Measurements from ENCODE around the gene PVALB.

The PVALB gene

DNA sequence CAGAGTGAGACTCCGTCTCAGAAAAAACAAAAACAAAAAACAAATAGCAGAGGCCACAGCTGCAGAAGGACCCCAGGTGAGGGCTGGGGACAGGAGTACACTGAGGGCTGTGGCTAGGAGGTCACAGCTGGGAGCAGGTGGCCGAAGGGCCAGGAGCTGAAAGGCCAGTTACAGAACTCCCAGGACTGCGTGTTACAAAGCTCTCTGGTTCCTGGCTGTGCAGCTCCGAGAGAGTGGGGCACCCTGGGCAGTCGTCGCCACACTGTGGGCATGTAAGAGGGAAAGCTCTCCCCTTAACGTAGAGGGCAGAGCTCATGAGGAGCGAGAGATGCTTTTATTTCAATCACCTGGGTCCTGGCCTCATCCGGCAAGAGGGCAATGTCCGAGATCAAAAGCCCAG lies 33.8 kb upstream of the PVALB start:
- H3K27ac ChIP-seq: no peak overlapping the region
- H3K4me3 ChIP-seq: no peak overlapping the region

DNA sequence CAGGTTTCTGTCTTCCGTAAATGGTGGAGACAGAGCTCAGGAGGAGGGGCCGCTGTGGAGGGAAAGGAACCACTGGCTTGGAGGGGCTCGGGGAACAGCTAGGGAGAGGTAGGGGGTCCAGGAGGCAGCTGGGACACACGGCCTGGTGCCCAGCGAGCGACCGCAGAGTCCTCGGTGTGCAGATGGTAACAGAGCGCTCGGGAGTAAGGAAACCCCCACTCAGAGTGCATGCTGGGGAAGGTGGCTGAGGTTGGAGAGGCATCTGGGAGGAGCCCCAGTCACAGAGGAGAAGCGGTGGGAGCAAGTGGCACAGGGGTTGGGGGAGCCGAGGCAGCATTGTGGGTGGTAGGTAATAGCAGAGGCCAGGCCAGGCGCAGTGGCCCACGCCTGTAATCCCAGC lies 33.2 kb upstream of the PVALB start:
- H3K27ac ChIP-seq: no peak overlapping the region

DNA sequence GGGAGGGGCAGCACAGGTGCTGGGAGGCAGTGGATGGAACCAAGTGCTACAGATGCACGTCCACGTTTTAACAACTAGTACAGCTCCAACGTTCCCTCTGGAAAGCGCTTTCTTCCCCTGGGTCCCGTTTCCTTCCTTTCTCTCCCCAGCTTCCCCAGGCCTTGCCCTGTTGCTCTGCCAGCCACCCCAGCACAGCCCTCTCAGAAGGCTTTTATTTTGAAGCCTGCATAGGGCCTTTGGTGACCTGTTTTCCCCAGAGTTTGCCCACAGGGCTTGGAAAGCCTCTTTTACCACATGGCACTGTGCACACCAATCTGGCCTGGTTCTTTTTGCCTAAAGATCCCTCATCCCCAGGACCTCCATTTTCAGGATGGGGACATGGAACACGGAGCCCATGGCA lies 30.1 kb upstream of the PVALB start:
- Histone ChIP-seq H3K4me3 (no peak overlapping the region), H3K27ac (no peak overlapping the region)

More for the DNA sequence above, 33.2 kb upstream of the PVALB start:
- H3K4me3 ChIP-seq: no peak overlapping the region

DNA sequence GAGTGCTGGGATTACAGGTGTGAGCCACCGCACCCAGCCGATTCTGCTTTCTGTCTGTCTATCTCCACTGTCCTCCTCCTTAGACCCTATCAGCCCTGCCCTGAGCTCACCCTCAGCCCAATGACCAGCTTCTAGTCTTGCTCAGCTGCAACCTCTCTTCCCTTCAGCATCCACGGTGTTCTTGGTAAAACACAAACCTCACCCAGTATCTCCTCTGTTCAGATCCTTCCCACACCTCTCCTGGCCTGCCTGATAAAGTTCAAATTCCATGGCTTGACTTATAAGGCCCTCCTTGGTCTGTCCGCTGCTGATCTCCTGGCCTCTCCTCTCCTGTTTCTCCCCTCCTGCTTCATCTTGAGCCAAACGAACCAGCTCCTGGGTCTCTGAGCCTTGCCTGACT lies 29.4 kb upstream of the PVALB start:
- Histone ChIP-seq H3K4me3 (no peak overlapping the region), H3K27ac (no peak overlapping the region)

DNA sequence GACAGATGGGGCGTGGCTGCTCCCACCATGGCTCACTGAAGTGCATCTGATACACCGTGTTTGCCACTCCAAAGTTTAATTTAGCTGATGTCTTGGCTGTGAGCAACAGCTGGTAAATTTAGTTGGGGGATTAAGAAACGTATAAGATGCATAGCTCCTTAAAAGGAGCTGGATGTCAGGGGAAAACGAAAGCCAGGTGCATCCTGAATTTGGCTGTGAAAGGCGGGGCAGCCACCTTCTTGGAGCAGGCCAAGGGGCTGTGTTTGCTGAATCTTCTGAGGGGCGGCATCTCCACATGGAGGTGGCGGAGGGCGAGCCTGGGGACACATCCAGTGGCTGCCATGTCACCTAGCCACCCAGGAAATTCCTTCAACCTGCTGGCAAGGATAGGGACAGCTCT lies 23.3 kb upstream of the PVALB start:
- no peak overlapping the region for H3K27ac ChIP-seq
- H3K4me3 ChIP-seq: no peak overlapping the region

DNA sequence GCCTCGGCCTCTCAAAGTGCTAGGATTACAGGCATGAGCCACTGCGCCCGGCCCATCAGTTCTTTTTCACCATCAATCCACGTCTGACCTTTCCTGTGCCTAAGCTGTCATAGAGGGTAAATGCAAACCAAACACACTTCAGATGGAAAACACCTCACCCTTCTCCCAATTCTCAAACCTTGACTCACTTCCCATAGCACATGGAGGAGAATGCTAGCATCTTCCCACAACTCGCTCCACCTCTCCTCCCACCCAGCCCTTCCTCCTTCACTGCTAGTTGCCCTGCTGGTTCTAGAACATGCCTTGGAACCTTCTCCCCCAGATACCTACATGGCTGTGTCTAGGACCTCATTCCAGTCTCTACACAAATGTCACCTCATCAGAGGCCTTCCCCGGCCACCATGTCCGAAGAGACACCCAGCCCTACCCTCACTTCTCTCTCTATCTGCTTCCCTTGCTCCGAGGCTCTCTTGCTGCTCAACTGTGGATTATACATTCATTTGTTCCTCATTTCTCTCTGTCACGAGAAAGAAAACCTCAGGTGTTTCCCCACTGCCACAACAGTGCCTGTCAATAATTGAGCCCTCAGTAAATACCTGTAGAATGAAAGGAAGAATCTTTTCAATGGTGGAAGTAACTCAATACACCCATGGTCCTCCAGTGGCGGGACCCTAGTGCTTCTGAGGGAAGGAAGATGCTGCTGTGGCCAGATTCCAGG lies 22.7 kb upstream of the PVALB start:
- no peak overlapping the region for H3K4me3 ChIP-seq
- no peak overlapping the region for H3K27ac ChIP-seq

DNA sequence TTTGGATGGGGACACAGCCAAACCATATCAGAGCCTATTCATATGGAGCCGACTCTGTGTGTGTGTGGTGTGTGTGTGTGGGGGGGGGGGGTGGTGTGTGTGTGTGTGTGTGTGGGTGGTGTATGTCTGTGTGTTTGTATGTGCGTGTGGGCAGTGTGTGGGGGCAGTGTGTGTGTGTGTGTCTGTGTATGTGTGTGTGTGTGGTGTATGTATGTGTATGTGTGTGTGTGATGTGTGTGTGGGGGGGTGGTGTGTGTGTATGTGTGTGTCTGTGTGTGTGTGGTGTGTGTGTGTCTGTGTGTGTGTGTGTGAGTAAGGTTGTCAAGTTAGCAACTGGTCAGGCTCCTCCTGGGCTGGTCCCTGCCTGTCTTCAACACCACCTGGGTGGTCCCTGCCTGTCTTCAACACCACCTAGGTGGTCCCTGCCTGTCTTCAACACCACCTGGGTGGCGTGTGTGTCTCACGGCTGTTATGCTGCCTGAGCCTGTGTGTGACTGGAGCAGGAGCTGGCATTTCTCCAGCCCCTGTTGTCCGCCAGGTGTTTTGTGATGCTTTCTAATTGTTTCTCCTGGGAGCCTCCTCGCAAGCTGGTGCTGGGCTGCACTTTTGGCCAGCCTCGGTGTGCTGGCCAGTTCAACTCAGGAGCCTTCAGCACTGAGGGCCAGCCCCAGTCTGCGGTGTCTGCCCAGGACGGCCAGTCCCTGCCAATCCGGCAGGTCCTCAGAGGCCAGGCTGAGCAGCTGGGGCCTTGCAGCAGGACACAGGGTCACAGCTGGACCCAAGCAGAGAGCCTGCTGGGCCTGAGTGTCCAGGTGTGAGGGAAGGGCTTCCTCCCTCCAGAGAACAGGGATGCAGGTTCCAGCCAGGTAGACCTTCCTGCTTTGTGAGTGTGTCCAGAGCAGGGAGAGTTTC lies 21.5 kb upstream of the PVALB start:
- no peak overlapping the region for H3K27ac ChIP-seq
- no peak overlapping the region for H3K4me3 ChIP-seq

DNA sequence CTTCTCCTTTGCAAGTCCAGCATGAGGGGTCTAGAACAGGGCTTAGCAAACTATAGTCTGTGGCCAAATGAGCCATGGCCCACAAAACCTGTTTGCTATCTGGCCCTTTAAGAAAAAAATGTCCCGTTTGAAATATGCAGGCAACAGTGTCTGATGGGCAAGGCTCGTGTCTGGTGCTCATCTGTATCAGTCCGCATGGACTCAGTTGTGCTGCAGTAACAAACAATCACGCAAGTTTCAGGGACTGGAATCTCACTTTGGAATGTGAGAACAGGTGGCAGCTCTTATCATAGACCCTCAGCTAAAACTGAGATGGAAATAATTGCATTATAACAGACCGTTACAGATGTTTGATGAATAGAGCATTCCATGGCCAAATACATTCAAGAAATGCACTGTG lies 19.1 kb upstream of the PVALB start:
- Histone ChIP-seq H3K27ac (no peak overlapping the region), H3K4me3 (no peak overlapping the region)

DNA sequence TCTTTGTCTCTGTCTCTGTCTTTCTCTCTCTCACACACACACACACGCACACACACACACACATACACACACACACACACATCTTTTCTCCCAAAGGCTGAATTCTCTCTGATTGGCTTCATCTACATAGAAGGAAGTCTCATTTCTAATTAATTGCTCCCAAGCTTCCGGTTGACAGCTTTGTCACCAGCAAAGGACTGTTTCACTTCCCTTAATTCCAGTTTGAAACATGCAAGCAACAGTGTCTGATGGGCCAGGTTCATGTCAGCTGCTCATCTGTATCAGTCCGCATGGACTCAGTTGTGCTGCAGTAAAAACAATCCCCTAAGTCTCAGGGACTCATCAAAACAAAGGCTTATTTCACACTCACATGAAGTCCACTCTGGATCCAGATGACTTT lies 16.2 kb upstream of the PVALB start:
- Histone ChIP-seq H3K27ac (no peak overlapping the region), H3K4me3 (no peak overlapping the region)

DNA sequence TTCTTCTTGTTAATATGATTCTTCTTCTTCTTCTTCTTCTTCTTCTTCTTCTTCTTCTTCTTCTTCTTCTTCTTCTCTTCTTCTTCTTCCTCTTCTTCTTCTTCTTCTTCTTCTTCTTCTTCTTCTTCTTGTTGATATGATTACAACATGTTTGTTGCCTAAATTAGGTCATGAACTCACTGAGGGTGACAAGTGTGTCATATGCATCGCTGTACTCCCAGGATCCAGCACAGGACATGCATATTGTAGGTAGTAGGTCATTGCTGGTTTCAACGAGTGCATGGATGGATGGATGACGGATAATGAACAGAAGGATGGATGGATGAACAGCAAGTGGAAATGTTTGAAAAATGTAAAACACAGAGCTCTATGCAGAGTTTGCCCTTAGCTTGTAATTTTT lies 14.9 kb upstream of the PVALB start:
- no peak overlapping the region for H3K27ac ChIP-seq
- H3K4me3 ChIP-seq: no peak overlapping the region

DNA sequence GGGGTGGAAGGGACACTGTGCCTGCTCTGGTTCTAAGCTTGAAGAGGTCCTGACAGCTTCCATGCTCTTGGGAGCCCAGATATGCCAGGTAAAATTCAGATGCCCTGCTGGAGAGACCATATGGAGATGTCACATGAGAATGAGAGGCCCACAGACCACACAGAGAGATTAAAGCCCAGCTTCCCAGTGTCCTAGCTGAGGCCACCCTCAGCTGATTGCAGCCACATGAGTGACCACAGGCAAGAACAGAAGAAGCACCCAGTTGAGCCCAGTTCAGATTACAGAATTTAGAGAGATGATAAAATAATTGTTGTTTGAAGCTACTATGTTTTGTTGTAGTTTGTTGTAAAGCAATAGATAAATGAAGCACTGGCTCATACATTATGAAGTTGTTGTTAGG lies 14.4 kb upstream of the PVALB start:
- H3K4me3 ChIP-seq: no peak overlapping the region
- no peak overlapping the region for H3K27ac ChIP-seq

DNA sequence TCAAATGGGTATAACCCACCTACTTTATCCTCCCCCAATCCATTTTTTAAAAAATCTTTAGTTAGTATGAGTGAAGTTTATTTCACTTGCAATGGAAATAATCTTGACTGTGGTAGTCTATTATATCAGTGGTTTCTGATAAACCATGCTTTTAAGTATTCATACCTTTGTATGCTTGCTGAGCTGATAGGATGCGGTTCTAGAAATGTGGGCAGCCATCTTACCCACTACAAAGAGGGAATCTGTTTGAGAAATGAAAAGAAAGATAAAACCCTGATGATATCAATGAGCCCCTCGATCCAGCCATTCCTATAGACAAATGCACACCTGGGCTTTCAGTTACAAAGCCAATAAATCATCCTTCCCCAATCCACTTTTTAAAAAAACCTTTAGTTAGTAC lies 13.8 kb upstream of the PVALB start:
- H3K4me3 ChIP-seq: no peak overlapping the region
- H3K27ac ChIP-seq: no peak overlapping the region

DNA sequence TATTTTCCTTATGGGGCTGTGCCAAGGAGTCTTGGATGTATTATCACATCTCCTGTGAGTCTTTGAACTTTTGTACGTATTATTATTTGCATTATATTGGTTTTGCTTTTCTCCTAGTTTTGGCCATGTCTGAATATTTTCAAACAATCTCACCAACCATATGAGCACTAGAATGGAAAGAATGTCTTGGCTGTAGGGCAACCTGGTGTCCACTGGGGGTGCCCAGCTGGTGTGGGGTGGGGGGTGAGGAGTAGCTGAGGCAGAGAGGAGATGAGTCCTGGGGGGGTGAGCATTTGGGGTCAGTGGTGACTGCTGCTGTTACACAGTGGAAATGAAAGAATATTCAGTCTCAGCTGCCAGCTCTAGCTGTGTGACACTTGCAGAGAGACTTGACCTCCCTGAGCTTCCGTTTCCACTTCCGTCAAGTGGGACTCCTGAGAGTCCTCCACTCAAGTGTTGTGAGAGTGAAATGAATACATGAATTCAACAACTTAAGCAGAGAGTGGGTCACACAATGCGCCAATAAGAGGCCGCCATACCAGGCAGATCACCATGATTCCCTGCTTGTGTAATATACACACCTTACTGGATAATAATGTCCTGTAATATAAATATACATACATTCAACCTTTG lies 12.7 kb upstream of the PVALB start:
- H3K27ac ChIP-seq: no peak overlapping the region
- H3K4me3 ChIP-seq: no peak overlapping the region

DNA sequence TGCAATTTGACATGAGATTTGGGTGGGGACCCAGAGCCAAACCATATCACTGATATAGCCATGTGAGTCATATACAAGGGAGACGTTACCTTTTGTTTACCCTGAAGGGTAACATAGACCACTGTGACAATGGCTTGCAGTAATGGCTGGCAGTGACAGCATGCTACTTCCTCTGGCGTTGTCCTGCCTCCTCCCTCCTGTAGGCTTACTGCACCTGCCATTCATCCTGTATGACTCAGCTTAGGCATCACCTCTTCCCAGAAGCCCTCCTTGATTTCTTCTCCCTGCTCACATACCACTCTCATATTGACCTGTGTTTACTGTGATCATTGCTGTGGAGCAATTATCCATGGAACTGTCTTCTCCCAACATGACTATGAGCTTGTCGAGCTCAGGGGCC lies 12.0 kb upstream of the PVALB start:
- no peak overlapping the region for H3K27ac ChIP-seq
- no peak overlapping the region for H3K4me3 ChIP-seq

DNA sequence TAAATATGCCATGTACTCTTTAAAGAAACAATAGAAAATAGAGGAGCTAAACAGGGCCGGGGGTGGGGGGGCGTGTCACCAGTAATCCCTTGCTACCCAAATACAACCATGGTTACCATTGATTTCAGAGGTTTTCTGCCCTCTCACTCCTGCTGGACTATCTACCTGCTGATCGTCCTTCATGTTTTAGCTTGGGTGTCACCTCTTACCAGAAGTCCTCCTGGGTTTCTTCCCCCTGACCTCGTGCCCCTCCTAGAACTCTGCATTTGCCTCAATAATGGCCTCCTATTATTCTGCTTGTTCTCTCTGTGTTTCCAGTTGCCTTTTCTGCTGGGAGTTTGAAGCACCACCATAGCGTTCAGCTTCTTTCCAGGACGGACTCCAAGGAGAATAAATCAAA lies 9.4 kb upstream of the PVALB start:
- Histone ChIP-seq H3K4me3 (no peak overlapping the region), H3K27ac (no peak overlapping the region)

DNA sequence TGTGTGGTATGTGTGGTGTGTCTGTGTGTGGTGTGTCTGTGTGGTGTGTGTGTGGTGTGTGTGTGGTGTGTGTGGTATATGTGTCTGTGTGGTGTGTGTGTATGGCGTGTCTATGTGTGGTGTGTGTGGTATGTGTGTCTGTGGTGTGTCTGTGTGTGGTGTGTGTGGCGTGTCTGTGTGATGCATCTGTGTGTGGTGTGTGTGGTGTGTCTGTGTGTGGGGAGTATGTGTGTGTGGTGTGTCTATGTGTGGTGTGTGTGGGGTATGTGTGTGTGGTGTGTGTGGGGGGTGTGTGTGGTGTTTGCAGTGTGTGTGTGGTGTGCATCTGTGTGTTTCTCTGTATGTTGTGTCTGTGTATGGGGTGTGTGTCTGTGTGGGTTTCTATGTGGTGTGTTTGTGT lies 7.8 kb upstream of the PVALB start:
- no peak overlapping the region for H3K27ac ChIP-seq
- H3K4me3 ChIP-seq: no peak overlapping the region

DNA sequence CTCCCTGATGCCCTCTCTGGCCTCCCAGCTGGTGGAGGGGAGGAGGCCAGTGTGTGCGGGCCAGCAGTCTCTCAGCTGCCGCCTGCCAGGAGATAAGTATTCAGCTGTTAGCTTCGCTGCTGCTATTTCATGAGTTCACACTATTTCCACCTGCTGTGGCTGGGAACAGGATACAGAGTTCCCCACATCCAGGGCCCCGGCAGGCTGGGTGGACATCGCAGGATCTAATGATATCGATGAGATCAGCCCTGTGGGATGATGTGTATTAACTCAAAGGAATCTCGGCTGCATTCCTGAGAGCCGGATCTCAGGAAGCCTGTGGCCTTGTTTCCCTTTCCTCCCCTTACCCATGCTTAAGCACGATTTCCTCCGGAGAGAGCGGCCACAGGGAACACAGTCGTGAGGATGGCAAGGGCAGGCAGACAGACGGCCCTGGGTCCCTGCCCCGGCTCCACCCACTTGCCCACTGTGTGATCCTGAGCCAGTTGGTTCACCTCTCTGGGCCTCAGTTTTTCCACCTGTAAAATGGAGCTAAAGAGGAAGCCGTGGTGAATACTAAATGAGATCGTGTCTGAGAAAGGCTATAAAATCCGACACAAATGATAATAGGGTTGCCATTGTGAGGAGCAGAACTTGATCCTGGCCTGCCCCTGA lies 6.5 kb upstream of the PVALB start:
- no peak overlapping the region for H3K27ac ChIP-seq
- H3K4me3 ChIP-seq: no peak overlapping the region

DNA sequence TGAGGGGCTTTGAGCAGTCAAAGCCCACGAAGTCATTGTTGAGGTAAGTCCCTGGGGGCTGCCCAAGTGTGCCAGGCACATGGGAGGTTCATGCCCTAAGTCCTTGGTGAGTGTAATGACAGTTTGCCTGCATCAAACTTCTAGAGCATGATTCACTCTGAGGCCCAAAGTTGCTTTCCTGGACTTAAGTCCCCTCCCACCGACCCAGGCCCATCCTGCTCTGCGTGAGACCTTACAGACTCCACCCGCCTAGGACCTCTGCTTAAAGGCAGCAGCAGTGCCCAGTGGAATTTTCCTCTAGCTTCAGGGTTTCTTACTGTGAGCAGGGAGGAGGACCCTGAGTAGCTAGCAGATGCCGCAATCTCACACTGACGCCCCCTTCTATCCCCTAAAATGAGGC lies 5.7 kb upstream of the PVALB start:
- Histone ChIP-seq H3K4me3 (no peak overlapping the region), H3K27ac (no peak overlapping the region)

DNA sequence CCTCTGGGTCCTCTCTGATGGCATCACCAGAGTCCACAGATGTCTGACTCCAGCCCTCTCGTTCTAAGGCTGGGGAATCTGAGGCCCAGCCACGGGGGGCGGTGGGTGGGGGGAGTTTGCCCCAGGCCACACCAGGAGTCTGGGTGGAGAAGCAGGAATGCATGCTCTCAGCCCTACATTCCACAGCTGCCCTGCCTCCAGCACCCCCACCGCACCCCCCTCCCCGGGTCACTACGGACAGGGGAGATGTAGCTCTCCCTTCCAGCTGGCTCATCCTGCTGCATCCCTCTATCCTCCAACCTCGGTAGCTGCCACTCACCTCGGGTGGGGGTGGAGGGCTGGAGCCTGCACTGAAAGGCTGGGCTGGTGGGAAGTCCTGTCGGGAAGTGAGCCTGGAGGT lies 2.3 kb upstream of the PVALB start:
- Histone ChIP-seq H3K4me3 (no peak overlapping the region), H3K27ac (no peak overlapping the region)

DNA sequence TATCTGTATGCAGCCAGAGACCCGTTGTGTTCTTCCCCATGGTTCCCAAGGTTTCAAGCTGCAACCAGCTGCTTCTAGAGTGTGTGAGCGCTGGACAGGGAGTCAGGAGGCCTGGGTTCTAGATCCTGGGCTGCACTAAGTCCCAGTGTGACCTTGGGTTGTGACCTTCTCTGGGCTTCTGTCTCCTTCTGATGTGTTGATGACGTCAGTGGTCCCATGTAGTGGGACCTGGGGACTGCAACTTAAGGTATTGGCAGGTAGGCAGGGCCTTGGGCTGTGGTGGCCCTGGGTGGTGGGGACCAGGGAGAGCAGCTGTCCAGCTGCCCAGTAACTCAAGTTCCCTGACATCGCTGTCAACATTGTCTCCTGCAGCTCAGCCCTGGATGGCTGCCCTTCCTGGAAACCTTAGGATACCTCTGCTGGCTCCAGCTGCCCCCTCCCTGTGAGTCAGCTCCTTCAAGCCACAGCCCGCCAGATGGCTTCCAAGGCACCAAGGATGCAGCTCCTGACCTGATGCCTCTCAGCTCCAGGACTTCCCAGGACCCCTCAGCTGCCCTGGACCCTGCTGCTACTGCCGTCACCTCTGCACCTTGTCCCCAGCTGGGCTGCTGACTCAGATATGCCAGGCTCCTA lies 1.3 kb upstream of the PVALB start:
- no peak overlapping the region for H3K4me3 ChIP-seq
- no peak overlapping the region for H3K27ac ChIP-seq
